Measurements from ENCODE around the gene ANTXRL.
"Not testable (repeated sequence)": the region's sequence is repeated elsewhere in the genome, so short reads cannot be mapped to it uniquely, and the experiment has no call there.

DNA sequence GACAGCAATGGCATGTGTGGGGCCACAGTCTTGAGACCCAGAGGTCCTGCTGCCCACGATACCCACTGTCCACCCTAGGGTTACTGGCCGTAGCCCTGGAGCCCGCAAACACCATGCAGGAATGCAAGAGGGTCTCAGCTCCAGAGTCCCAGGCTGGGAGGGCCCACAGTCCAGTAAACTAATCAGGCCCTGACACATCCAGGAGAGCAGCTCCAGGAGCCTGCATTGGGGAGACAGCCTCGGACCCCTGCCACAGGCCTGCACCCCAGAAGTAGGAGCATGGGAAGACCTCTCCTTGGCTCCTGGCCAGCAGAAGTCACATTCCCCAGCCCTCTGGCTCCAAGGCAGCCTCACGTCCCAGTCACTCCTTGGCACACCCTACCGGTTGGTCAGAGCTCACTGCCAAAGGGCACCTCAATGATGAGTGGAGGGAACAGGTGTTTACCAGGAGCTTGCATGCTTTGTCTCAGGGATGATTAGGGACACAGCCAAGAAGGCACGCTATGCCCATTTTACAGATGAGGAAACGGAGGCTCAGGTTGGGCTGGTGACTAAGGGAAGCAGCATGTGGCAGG lies 81.0 kb downstream of the ANTXRL start:
- TF ChIP-seq, protein P1, sequence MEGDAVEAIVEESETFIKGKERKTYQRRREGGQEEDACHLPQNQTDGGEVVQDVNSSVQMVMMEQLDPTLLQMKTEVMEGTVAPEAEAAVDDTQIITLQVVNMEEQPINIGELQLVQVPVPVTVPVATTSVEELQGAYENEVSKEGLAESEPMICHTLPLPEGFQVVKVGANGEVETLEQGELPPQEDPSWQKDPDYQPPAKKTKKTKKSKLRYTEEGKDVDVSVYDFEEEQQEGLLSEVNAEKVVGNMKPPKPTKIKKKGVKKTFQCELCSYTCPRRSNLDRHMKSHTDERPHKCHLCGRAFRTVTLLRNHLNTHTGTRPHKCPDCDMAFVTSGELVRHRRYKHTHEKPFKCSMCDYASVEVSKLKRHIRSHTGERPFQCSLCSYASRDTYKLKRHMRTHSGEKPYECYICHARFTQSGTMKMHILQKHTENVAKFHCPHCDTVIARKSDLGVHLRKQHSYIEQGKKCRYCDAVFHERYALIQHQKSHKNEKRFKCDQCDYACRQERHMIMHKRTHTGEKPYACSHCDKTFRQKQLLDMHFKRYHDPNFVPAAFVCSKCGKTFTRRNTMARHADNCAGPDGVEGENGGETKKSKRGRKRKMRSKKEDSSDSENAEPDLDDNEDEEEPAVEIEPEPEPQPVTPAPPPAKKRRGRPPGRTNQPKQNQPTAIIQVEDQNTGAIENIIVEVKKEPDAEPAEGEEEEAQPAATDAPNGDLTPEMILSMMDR (IDR thresholded peaks at IDR 0.05): not testable (repeated sequence)
- TF ChIP-seq POLR2A (IDR thresholded peaks at IDR 0.05): not testable (repeated sequence)

Data from vagina (tissue), 2 donors.